Endothelial cell (in vitro differentiated cells): ENCODE data around the gene FAM83F. TPM values are rescaled to one million over a fixed set of nuclear protein-coding genes. Genes with fewer than 3 reads are reported as not detected.

ENCODE experiments used
- DNase-seq: peaks from one replicate; pipeline ENCODE4 v3.0.0; 2021; ENCODE audit warnings: low spot score
- H3K27ac Mint-ChIP-seq: one replicate; pipeline ENCODE4 v1.8.0; 2021; ENCODE audit warnings: mixed read lengths, inconsistent platforms; ENCODE audit not compliant: unreplicated experiment
- H3K27me3 Mint-ChIP-seq: one replicate; pipeline ENCODE4 v1.8.0; 2021; ENCODE audit warnings: mild to moderate bottlenecking, moderate library complexity, mixed read lengths, inconsistent platforms; ENCODE audit not compliant: unreplicated experiment
- H3K36me3 Mint-ChIP-seq: one replicate; pipeline ENCODE4 v1.8.0; 2021; ENCODE audit warnings: mild to moderate bottlenecking, low read depth, mixed read lengths, inconsistent platforms; ENCODE audit not compliant: unreplicated experiment
- H3K4me1 Mint-ChIP-seq: one replicate; pipeline ENCODE4 v1.8.0; 2021; ENCODE audit warnings: mild to moderate bottlenecking, mixed read lengths, inconsistent platforms; ENCODE audit not compliant: unreplicated experiment
- H3K4me3 Mint-ChIP-seq: one replicate; pipeline ENCODE4 v1.8.0; 2021; ENCODE audit warnings: mild to moderate bottlenecking, mixed read lengths, inconsistent platforms; ENCODE audit not compliant: unreplicated experiment
- H3K9me3 Mint-ChIP-seq: one replicate; pipeline ENCODE4 v1.8.0; 2021; ENCODE audit warnings: mixed read lengths, inconsistent platforms; ENCODE audit not compliant: unreplicated experiment
- total RNA-seq: library from RNA; stranded (reverse); fragmentation: NEBNext Ultra II Directional; extraction: Animal tissue kit (Norgen Biotek cat#: 25700); gene quantifications from one replicate; pipeline ENCODE4 v1.2.1, GENCODE V29; 2021; ENCODE audit not compliant: unreplicated experiment
- TF ChIP-seq, protein P1 (sequence below): fragments of 200-600 bp; sonication (generic); IDR thresholded peaks from one replicate; pipeline ENCODE4 v1.5.0; 2021; ENCODE audit warnings: antibody characterized with exemption; ENCODE audit not compliant: unreplicated experiment

FAM83F gene
- total RNA-seq, 1 donor from 2014 or later: 3.5 TPM

DNA sequence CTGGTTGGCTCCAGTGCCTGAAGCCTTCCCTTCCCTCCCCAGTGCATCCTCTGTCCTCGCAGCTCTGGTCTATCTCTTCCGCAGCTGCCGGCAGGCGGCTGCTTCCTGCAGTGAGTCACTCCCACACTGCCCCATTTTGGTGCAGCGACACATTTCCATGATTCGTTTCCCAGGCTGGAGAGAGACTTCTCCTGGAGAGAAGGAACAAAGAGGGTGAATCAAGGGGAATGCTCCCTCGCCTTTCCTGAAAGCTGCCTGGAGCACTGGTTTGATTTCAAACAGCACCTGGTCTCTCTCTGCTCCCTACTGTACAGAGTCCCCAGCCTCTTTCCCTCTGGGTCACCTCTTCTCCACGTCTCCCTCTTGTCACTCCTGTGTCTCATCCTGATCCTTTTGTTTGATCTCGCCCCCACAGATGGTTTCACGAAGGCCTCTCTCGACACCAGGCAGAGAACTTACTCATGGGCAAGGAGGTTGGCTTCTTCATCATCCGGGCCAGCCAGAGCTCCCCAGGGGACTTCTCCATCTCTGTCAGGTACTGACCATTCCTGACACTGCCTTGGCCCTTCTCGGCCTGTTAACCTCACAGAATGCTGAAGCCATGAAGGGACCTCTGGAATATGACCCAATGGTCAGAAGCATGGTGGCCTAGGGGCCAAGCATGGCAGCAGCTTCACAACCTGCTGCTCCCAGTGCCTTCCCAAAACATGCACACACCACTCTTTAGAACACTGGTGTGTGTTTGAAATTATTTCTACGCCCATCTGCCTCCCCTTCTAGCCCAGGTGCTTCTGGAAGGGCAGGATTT is 34.9 kb upstream of the FAM83F start, which contains the start of gene TMA7B:
TMA7B (plus strand) TSS at position 758 of the 808 bp plus-strand sequence. CDS start 3,978 bp downstream, outside the sequence.
- peaks cover 38% of the 10 kb centered on the region for H3K4me1 Mint-ChIP-seq
- H3K36me3 Mint-ChIP-seq: peaks cover 19% of the 10 kb centered on the region
- TF ChIP-seq, protein P1, sequence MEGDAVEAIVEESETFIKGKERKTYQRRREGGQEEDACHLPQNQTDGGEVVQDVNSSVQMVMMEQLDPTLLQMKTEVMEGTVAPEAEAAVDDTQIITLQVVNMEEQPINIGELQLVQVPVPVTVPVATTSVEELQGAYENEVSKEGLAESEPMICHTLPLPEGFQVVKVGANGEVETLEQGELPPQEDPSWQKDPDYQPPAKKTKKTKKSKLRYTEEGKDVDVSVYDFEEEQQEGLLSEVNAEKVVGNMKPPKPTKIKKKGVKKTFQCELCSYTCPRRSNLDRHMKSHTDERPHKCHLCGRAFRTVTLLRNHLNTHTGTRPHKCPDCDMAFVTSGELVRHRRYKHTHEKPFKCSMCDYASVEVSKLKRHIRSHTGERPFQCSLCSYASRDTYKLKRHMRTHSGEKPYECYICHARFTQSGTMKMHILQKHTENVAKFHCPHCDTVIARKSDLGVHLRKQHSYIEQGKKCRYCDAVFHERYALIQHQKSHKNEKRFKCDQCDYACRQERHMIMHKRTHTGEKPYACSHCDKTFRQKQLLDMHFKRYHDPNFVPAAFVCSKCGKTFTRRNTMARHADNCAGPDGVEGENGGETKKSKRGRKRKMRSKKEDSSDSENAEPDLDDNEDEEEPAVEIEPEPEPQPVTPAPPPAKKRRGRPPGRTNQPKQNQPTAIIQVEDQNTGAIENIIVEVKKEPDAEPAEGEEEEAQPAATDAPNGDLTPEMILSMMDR: no peak
- H3K27me3 Mint-ChIP-seq: peaks cover 2% of the 10 kb centered on the region
- no peak within 1 kb of the TSS for H3K4me3 Mint-ChIP-seq
- H3K9me3 Mint-ChIP-seq: no peaks in the 10 kb centered on the region
- H3K27ac Mint-ChIP-seq: peak within 1 kb of the TSS; percentile 14
- peak; percentile 42 for DNase-seq

DNA sequence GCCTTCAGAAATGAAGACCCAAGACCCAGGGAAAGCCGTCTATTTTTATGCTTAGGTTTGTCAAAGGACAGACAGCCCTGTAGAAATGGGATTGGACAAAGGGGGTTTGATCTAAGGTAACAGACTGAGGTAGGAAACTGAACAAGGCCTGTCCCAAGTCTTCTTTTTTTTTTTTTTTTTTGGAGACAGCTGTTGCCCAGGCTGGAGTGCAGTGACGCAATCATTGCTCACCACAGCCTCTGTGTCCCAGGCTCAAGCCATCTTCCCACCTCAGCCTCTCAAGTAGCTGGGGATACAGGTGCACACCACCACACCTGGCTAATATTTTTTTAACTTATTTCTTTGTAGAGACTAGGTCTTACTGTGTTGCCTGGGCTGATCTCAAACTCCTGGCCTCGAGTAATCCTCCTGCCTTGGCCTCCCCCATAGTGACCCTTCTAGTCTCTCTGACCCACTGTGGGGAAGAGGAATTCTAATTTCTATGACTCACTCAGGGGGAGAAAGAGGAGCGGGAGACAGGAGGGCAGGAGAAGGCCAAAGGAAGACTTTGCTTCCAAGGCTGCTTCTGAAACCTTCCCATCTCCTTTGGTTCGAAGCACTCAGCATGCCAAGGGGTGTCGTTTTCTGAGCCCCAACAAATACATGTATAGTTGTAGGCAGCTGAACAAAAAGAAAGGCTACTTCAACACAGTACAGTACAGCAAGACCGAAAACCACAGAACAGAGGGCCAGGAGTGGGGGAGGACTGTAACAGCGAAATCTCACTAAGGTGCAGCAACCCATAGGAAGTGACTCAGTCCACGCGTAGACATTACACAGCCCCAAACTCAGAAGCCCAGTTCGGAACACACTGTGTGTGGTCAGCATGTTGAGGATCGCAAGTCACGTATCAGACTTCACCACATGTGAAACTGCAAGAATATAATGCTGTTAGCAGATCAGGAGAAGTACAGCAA is 33.7 kb upstream of the FAM83F start:
- H3K27me3 Mint-ChIP-seq: no peaks in the 10 kb centered on the region
- no peaks in the 10 kb centered on the region for H3K9me3 Mint-ChIP-seq
- H3K36me3 Mint-ChIP-seq: peaks cover 19% of the 10 kb centered on the region
- DNase-seq: no peak
- H3K4me1 Mint-ChIP-seq: peaks cover 36% of the 10 kb centered on the region
- TF ChIP-seq, protein P1: no peak
- no peak overlapping the region for H3K4me3 Mint-ChIP-seq
- H3K27ac Mint-ChIP-seq: no peak overlapping the region

DNA sequence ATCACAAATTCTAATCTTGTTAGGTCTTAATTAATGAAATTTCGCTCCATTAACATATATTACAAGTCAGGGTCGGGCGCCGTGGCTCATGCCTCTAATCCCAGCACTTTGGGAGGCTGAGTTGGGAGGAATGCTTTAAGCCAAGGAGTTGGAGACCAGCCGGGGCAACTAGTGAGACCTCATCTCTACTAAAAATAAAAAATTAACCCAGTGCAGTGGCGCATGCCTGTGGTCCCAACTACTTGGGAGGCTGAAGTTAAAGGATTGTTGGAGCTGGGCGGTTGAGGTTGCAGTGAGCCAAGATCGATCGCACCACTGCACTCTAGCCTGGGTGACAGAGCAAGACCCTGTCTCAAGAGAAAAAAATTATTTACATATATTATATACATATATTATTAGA is 32.7 kb upstream of the FAM83F start:
- no peak overlapping the region for H3K4me3 Mint-ChIP-seq
- peaks cover 32% of the 10 kb centered on the region for H3K4me1 Mint-ChIP-seq
- no peak overlapping the region for H3K27ac Mint-ChIP-seq
- no peaks in the 10 kb centered on the region for H3K27me3 Mint-ChIP-seq
- H3K36me3 Mint-ChIP-seq: peaks cover 19% of the 10 kb centered on the region
- TF ChIP-seq, protein P1: no peak
- H3K9me3 Mint-ChIP-seq: no peaks in the 10 kb centered on the region
- no peak for DNase-seq

DNA sequence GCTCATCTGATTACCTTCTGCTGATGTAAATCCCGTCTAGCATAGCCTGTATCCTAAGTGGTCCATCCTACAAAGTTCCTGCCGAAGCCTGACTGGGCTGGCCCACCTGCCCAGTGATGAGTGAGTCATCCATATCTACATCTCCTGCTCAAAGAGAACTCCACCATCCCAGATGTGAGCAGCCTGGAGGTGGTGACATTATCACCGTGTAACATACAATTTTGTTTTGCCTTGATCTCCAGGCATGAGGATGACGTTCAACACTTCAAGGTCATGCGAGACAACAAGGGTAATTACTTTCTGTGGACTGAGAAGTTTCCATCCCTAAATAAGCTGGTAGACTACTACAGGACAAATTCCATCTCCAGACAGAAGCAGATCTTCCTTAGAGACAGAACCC is 29.0 kb upstream of the FAM83F start:
- H3K4me1 Mint-ChIP-seq: peaks cover 11% of the 10 kb centered on the region
- no peak for DNase-seq
- no peak overlapping the region for H3K4me3 Mint-ChIP-seq
- H3K9me3 Mint-ChIP-seq: no peaks in the 10 kb centered on the region
- H3K27ac Mint-ChIP-seq: no peak overlapping the region
- H3K36me3 Mint-ChIP-seq: peaks cover 14% of the 10 kb centered on the region
- peaks cover 2% of the 10 kb centered on the region for H3K27me3 Mint-ChIP-seq
- TF ChIP-seq, protein P1: no peak
